G401.6 (cell line): Measurements from ENCODE around the gene GPR107.

Experiments
- FAIRE-seq: peaks from 2 replicates; lab custom pipeline; 2012; peaks lifted over from hg19 to GRCh38; lab: Jason Lieb, UNC

Gene GPR107

GRCh38 chr9:130027533-130028365 is 26.0 kb upstream of the GPR107 start:
- no peak for FAIRE-seq

- FAIRE-seq, result no peak
Measured at GRCh38 chr9:130028493-130029222, 25.0 kb upstream of the GPR107 start.

GRCh38 chr9:130029223-130029973 is 24.3 kb upstream of the GPR107 start:
- FAIRE-seq, result no peak

GRCh38 chr9:130030651-130031127 is 23.0 kb upstream of the GPR107 start:
- no peak for FAIRE-seq

- FAIRE-seq, result no peak
Measured at GRCh38 chr9:130034570-130034969, 19.1 kb upstream of the GPR107 start.

- FAIRE-seq, result no peak
Measured at GRCh38 chr9:130036099-130036498, 17.6 kb upstream of the GPR107 start.

GRCh38 chr9:130039528-130040147 is 14.1 kb upstream of the GPR107 start:
- no peak for FAIRE-seq

GRCh38 chr9:130040984-130041647 is 12.6 kb upstream of the GPR107 start:
- no peak for FAIRE-seq

GRCh38 chr9:130041648-130042405 is 11.9 kb upstream of the GPR107 start:
- FAIRE-seq, result no peak

GRCh38 chr9:130042406-130042884 is 11.3 kb upstream of the GPR107 start:
- FAIRE-seq, result no peak

GRCh38 chr9:130042885-130043653 is 10.6 kb upstream of the GPR107 start, which contains the start of gene FNBP1:
TSS of gene FNBP1 (minus strand) at chr9:130043189. CDS start at chr9:130042975, 214 bp downstream.
- no peak for FAIRE-seq

GRCh38 chr9:130043654-130044623 is 9.8 kb upstream of the GPR107 start:
- FAIRE-seq, result no peak

- FAIRE-seq, result no peak
Measured at GRCh38 chr9:130045725-130046450, 7.8 kb upstream of the GPR107 start.

GRCh38 chr9:130049431-130050210 is 4.1 kb upstream of the GPR107 start:
- no peak for FAIRE-seq

- no peak for FAIRE-seq
Measured at GRCh38 chr9:130050462-130050861, 3.2 kb upstream of the GPR107 start.

GRCh38 chr9:130051855-130052254 is 1.9 kb upstream of the GPR107 start:
- FAIRE-seq, result no peak

GRCh38 chr9:130053109-130053503 is 600 bp upstream of the GPR107 start:
- FAIRE-seq, result no peak
